Neural crest cell (in vitro differentiated cells): ENCODE data around the gene BRAF. TPM values are rescaled to one million over a fixed set of nuclear protein-coding genes. Genes with fewer than 3 reads are reported as not detected.

Experiments used
- DNase-seq: peaks from one replicate; pipeline ENCODE4 v3.0.0; 2021; ENCODE audit warnings: low read depth, mixed read lengths, low spot score
- H3K27ac Mint-ChIP-seq: one replicate; pipeline ENCODE4 v1.8.0; 2021; ENCODE audit warnings: mild to moderate bottlenecking, mixed read lengths; ENCODE audit not compliant: unreplicated experiment
- H3K27me3 Mint-ChIP-seq: 2 replicates; pipeline ENCODE4 v1.8.0; 2021; ENCODE audit warnings: low read depth, mild to moderate bottlenecking, mixed read lengths
- H3K36me3 Mint-ChIP-seq: 2 replicates; pipeline ENCODE4 v1.8.0; 2021; ENCODE audit warnings: low read depth, mild to moderate bottlenecking, mixed read lengths
- H3K4me1 Mint-ChIP-seq: 2 replicates; pipeline ENCODE4 v1.8.0; 2021; ENCODE audit warnings: mixed read lengths
- H3K4me3 Mint-ChIP-seq: one replicate; pipeline ENCODE4 v1.8.0; 2021; ENCODE audit warnings: mild to moderate bottlenecking, mixed read lengths
- H3K9me3 Mint-ChIP-seq: 2 replicates; pipeline ENCODE4 v1.8.0; 2021; ENCODE audit warnings: mixed read lengths
- CTCF ChIP-seq: fragments of 200-600 bp; sonication (generic); conservative IDR thresholded peaks from 2 replicates; pipeline ENCODE4 v1.5.0; 2021; ENCODE audit warnings: antibody characterized with exemption, mild to moderate bottlenecking
- total RNA-seq: library from RNA; stranded (reverse); gene quantifications from 2 replicates; pipeline ENCODE4 v1.2.1, GENCODE V29; 2021

The BRAF gene
- total RNA-seq, 1 donor from 2014 or later: 27.7 TPM

DNA sequence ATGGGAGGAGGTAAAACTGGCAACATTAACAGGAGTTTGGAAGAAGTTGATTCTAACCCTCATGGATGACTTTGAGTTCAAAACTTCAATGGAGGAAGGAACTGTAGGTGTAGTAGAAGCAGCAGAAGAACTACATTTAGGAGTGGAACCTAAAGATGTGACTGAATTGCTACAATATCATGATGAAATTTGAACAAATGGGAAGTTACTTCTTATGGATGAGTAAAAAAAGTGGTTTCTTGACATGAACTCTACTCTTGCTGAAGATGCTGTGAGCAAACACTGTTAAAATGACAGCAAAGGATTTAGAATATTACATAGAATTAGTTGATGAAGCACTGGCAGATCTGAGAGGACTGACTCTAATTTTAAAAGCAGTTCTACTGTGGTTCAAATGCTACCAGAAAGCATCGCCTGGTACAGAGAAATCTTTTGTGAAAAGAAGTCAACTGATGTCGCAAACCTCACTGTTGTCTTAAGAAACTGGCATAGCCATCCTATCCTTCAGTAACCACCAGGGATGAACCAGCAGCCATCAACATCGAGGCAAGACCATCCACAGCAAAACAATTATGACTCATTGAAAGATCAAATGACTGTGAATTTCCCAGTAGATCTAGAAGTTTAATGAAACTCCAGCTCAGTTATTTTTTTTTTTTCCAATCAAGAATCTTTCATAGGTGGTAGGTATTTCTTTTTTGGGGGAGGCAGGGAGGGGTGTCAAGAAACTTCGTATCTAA is 20.8 kb downstream of the BRAF start:
- Mint-ChIP-seq H3K27ac (no peak overlapping the region), H3K4me1 (peaks cover 16% of the 10 kb centered on the region), H3K27me3 (no peaks in the 10 kb centered on the region), H3K9me3 (peaks cover 7% of the 10 kb centered on the region), H3K36me3 (peaks cover 28% of the 10 kb centered on the region), H3K4me3 (no peak overlapping the region)
- no peak for DNase-seq
- TF ChIP-seq CTCF: no peak

DNA sequence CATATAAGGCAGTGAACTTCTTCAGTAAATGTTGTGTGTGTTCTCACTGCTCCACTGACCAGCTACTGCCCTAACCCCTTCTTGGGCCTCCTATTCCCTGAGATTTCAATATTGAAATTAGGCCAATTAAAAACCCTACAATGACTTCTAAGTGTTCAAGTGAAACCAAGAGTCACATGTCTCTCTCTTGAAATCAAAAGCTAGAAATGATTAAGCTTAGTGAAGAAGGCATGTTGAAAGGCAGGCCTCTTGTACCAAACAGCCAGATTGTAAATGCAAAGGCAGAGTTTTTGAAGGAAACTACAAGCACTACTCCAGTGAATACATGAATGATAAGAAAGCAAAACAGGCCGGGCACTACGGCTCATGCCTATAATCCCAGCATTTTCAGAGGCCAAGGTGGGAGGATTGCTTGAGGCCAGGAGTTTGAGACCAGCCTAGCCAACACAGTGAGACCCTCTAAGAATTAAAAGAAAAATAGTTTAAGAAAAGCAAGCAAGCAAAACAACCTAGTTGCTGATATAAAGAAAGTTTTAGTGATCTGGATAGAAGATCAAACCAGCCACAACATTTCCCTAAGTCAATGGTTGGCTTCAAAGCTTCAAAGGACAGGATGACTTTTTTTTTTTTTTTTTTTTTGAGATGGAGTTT is 22.3 kb downstream of the BRAF start:
- Mint-ChIP-seq H3K4me1 (peaks cover 20% of the 10 kb centered on the region), H3K4me3 (no peak overlapping the region), H3K9me3 (peaks cover 7% of the 10 kb centered on the region), H3K27ac (no peak overlapping the region), H3K36me3 (peaks cover 28% of the 10 kb centered on the region), H3K27me3 (no peaks in the 10 kb centered on the region)
- no peak for TF ChIP-seq CTCF
- DNase-seq: no peak

- H3K36me3 Mint-ChIP-seq: peaks cover 27% of the 10 kb centered on the region
- no peaks in the 10 kb centered on the region for H3K27me3 Mint-ChIP-seq
- no peak for DNase-seq
- H3K4me3 Mint-ChIP-seq: no peak overlapping the region
- H3K9me3 Mint-ChIP-seq: peaks cover 7% of the 10 kb centered on the region
- peaks cover 20% of the 10 kb centered on the region for H3K4me1 Mint-ChIP-seq
- no peak for TF ChIP-seq CTCF
- no peak overlapping the region for H3K27ac Mint-ChIP-seq
Observed at GRCh38 chr7:140901941-140902302, 22.8 kb downstream of the BRAF start.

- Mint-ChIP-seq H3K27me3 (no peaks in the 10 kb centered on the region), H3K9me3 (peaks cover 7% of the 10 kb centered on the region), H3K36me3 (peaks cover 23% of the 10 kb centered on the region), H3K4me1 (peaks cover 20% of the 10 kb centered on the region), H3K4me3 (no peak overlapping the region), H3K27ac (no peak overlapping the region)
- TF ChIP-seq CTCF: no peak
- DNase-seq: no peak
Observed at GRCh38 chr7:140899883-140900282, 24.8 kb downstream of the BRAF start.

DNA sequence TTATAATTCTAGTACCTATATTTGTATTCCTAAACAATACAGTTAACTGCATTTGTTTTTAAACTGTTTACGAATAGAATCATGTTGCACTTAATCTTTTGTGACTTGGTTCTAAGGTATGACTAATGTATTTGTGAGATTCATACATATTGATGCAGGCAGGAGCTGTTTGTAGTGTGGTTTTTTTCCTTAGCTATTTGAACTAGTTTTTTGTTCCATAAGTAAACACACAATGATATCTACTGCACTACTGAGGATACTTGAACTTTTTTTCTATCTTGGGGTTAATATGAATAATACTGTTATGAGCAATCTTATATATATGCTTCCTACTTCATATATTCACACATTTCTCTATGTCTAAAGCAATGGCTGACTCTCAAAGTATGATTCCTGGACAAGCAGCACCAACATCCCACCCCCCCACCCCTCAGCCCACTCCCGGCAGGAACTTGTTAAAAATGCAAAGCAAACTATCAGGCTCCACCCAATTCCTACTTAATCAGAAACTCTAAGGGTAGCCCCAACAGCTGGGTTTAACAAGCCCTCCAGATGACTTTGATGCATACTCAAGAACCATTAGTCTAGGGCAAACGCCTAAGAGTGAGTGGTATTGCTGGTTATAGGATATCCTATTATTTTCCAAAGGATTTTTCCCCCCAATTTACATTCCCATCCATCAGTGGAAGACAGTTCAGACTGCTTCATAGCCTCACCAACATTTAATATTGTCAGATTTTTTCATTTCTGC is 25.8 kb downstream of the BRAF start:
- TF ChIP-seq CTCF: no peak

More for the DNA sequence above, 25.8 kb downstream of the BRAF start:
- no peak overlapping the region for H3K4me3 Mint-ChIP-seq
- no peaks in the 10 kb centered on the region for H3K27me3 Mint-ChIP-seq
- DNase-seq: no peak
- peaks cover 7% of the 10 kb centered on the region for H3K9me3 Mint-ChIP-seq
- H3K27ac Mint-ChIP-seq: no peak overlapping the region
- H3K4me1 Mint-ChIP-seq: peaks cover 20% of the 10 kb centered on the region
- peaks cover 18% of the 10 kb centered on the region for H3K36me3 Mint-ChIP-seq
